Adipose tissue (tissue), 3 donors: ENCODE measurements around the gene CDC26. TPM values are rescaled to one million over a fixed set of nuclear protein-coding genes. Genes with fewer than 3 reads are reported as not detected.
"Not testable (repeated sequence)": the region's sequence is repeated elsewhere in the genome, so short reads cannot be mapped to it uniquely, and the experiment has no call there.

ENCODE experiments used
- H3K27ac ChIP-seq: one replicate; pipeline ENCODE4 v1.5.1; 2013; ENCODE audit warnings: low read depth, low read length
- WGBS, 3 donors: extraction: QIAGEN DNeasy Blood & Tissue Kit; methylation state at CpG; one replicate each; pipeline ENCODE4 v1.1.7; 2013; 5-methylcytosine and 5-hydroxymethylcytosine counted together
- polyA plus RNA-seq, 3 donors: library from polyadenylated mRNA; stranded (reverse); fragments of 200-250 nt; gene quantifications; one replicate each; pipeline ENCODE4 v1.2.3, GENCODE V29; 2013
- donor health status: healthy with polysubstance abuse.
- donor health status: Bipolar disorder and iron deficiency.
- donor health status: healthy.

The CDC26 gene
- polyA plus RNA-seq, 3 donors = 17.4 to 105 (median 31.6) TPM

DNA sequence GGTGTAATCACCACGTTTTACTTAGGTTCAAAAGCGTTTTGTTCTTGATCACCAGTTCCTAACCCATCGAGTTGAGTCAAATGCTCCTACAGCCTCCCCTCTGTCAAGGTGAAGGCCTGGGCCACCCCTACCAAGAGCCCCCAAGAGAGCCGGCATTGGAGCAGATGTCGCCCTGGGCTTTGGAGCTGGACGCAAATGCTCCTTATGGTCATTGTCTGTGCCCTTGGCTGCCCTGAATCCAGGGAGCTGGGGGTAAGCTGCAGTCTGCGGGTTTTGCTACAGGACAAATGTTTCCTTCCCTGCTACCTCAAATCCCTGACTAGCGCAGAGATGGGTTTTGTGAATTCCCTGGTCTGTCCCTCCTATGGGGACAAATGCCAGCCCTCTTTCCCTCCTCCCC lies 22.9 kb upstream of the CDC26 start:
- WGBS, 3 donors = 92 to 94% (median 93%) methylated on average over 8 of the region's 8 CpGs
- no peak overlapping the region for H3K27ac ChIP-seq

DNA sequence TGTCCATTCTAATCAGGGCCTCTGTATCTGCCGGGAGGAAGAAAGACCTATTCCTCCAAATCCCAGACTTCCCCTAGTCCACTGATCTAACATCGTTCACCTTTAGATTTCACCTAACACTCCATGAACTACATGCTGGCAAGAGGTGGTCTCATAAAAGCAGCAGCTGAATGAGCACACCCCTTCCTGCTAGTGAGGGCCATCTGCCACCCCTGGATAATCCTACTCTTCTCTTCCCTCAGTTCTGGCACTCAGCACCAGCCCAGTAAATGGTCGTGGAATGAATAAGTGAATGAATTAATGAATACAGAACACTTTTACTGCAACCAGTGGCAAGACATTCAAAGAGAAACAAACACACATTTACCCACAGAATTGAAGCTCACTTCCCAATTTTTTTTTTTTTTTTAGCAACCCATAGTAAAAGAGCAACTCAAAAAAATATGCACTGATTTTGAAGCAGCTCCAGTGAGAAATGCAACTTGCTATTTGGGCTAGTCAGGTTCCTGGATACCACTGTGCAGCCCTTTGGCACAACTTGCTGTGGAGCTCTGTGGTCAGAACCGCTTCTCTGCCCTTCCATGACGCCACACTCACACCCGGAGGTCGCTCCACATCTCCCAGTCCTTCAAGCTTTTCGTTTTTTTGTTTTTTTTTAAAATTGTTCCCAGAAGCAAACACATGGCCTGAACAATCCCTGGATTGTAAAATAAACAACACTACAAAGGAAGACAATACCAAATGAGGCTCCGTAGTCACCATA lies 21.6 kb upstream of the CDC26 start:
- no peak overlapping the region for H3K27ac ChIP-seq
- 71 to 84% (median 80%) methylated on average over 9 of the region's 9 CpGs for WGBS, 3 donors

DNA sequence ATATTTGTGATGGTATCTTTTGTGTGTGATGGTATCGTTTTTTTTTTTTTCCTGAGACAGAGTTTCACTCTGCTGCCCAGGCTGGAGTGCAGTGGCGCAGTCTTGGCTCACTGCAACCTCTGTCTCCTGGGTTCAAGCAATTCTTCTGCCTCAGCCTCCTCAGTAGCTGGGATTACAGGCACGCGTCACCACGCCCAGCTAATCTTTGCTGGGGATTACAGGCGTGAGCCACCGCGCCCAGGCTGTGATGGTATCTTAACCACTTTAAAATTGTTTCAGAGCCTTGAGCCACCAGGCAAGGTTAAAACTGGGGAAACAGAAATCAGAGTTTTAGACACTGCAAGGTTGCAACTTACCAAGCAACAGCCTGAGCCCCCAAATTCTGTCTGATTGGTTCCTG lies 20.9 kb upstream of the CDC26 start:
- 89 to 95% (median 93%) methylated on average over 8 of the region's 8 CpGs for WGBS, 3 donors
- not testable (repeated sequence) for H3K27ac ChIP-seq

DNA sequence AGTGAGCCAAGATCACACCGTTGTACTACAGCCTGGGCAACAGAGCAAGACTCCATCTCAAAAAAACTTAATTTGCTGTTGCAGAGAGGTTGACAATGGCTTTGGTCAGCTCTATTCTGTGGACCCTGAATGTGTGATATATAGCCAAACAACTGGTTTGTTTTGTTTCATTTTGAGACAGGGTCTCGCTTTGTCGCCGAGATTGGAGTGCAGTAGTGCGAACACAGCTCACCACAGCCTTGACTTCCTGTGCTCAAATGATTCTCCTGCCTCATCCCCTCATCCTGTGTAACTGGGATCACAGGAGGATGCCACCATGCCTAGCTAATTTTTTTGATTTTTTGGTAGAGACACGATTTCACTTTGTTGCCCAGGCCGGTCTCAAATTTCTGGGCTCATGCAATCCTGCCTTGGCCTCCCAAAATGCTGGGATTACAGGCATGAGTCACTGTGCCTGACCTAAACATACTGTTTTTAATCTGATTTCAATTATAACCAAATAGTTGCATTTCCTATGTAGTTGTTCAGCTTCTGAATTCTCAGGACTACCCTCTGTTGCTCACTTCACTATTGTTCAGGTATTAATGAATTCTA lies 18.0 kb upstream of the CDC26 start:
- no peak overlapping the region for H3K27ac ChIP-seq
- WGBS, 3 donors = 84 to 87% (median 85%) methylated on average over 7 of the region's 7 CpGs

DNA sequence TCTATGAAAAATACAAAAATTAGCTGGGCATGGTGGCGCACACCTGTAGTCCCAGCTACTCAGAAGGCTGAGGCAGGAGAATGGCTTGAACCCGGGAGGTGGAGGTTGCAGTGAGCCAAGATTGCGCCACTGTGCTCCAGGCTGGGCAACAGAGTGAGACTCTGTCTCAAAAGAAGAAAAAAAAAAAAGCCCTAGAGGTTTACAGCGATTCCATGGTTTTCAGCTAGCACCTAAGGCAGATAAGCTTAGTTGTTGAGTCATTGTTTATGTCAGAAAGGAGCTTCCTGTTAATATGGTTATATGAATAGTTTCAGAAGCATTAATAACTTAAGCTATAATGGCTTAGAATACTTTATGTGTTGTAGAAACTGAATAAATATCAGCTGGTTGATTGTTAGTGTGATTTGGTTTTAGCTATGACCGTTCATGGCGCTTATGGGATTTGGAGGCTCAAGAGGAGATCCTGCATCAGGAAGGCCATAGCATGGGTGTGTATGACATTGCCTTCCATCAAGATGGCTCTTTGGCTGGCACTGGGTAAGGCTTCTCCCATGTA lies 14.8 kb upstream of the CDC26 start:
- WGBS, 3 donors = 91 to 96% (median 94%) methylated on average over 6 of the region's 6 CpGs

DNA sequence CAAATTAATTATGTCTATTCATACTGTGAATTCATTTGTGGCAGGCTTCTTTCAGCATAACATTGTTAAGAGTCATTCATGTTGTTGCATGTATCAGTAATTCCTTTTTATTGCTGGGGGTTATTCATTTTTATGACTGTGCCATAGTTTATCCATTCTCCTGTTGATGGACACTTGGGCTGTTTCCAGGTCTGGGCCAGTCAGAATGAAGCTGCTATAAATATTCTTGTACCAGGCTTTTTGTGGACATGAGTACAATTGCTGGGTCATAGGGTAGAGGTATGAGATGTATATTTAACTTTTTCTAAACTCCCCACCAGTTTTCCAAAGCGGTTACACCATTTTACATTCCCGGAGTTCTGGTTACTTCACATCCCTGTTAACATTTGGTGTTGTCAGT lies 13.7 kb upstream of the CDC26 start:
- no peak overlapping the region for H3K27ac ChIP-seq
- 94 to 97% (median 95%) methylated on average over 2 of the region's 2 CpGs for WGBS, 3 donors

More for the DNA sequence above, 14.8 kb upstream of the CDC26 start:
- no peak overlapping the region for H3K27ac ChIP-seq

DNA sequence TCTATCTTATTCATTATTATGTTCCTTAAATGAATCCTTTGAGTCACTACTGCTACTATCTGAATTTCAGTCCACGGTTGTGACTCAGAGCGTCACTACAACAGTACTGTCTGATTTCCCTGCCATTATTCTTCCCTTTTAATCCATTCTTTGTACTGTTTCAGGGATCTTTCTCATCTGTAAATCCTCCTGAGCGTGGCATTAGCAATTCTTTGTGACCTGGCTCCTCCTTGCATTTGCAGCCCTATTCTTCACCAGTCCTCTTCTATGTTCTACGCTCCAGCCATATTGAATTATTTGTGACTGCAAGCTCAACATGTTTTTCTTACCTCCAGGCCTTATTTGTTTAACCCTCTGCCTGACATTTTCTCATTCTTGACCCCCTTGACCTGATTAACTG lies 6.0 kb upstream of the CDC26 start:
- WGBS, 3 donors = 97 to 99% (median 99%) methylated on average over 4 of the region's 4 CpGs
- no peak overlapping the region for H3K27ac ChIP-seq

DNA sequence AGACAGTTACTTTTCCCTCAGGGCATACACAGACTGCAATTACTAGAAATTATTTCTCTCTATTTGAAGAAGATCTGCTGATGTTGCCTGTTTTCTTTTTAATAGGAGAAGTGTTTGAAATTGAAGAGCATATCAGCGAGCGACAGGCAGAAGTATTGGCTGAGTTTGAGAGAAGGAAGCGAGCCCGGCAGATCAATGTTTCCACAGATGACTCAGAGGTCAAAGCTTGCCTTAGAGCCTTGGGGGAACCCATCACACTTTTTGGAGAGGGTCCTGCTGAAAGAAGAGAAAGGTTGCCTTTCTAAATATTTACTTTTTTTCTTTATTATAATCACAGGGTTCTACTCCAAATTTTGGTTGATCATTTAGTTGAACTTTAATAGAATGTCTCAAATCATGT lies 3.5 kb upstream of the CDC26 start:
- WGBS, 3 donors = 74 to 93% (median 82%) methylated on average over 4 of the region's 4 CpGs
- H3K27ac ChIP-seq = no peak overlapping the region

DNA sequence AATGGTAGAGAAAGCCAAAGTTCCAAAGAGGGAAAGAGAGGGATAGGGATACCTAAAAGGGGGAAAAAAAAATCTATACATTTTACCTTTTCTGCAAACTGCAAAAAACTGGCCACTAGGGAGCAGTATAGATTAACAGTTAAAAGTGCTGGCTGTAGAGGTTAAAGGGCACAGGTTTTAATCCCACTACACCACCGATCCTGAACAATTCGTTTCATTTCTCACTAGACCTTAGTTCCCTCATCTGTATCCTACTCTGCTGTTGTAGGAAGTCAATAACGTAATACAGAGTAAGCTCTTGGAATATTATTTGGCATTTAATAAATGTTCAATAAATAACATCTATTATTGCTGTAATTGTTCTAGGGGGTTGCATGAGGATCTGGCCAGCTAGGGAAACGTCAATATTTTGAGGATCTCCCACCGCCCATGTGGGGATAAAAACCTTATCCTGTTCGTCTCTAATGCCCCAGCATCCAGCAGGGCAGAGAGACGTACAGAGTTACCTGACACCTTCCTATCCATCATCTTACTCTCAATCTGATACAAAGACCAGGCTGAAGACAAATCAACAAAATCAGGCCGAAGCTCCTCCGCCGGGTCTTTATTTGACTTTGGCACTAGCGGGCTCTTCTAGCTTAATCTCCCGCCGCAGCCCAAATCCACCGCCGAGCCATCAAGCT lies 757 bp downstream of the CDC26 start:
- WGBS, 3 donors = 0 to 1% (median 1%) methylated on average over 15 of the region's 15 CpGs
- peak overlapping the region; percentile 74 for H3K27ac ChIP-seq

DNA sequence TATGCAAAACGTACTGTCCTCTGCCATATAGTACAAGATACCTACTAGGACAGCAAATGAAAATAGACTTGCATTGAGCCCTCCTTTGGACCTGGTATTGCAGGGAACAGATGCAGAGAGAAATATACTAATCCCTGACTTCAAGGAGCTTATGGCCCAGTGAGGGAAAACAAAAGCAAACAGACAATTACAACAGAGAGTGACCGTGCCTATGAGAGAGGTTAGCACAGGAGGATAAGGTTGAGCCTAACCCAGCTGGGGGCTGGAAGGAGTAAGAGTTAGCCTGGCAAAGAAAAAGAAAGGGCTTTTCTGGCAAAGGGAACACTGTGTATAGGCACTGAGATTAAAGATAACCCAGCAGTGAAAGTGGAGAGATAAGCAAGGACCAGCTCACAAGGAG lies 5.5 kb downstream of the CDC26 start:
- no peak overlapping the region for H3K27ac ChIP-seq
- WGBS, 3 donors = 87 to 93% (median 87%) methylated on average over 2 of the region's 2 CpGs

DNA sequence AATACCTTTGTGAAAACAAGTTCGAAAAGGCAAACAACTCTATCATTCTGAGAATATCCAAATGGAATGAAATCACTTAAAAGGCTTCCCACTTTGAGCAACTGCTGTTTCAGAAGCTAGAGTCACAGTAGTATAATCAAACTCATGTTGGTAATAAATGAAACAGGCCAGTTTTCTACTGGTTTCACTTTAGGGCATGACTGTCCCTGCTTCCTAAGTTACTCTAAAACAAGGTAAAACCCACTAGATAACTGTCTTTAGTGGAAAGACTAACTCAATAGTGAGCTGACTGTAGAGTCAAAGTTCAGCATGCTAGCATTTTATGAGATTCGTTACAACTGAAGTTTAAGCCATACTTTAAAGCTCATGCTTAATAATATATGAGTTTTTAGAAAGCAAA lies 6.0 kb downstream of the CDC26 start:
- WGBS, 3 donors = 89 to 93% (median 92%) methylated on average over 2 of the region's 2 CpGs
- H3K27ac ChIP-seq = no peak overlapping the region

DNA sequence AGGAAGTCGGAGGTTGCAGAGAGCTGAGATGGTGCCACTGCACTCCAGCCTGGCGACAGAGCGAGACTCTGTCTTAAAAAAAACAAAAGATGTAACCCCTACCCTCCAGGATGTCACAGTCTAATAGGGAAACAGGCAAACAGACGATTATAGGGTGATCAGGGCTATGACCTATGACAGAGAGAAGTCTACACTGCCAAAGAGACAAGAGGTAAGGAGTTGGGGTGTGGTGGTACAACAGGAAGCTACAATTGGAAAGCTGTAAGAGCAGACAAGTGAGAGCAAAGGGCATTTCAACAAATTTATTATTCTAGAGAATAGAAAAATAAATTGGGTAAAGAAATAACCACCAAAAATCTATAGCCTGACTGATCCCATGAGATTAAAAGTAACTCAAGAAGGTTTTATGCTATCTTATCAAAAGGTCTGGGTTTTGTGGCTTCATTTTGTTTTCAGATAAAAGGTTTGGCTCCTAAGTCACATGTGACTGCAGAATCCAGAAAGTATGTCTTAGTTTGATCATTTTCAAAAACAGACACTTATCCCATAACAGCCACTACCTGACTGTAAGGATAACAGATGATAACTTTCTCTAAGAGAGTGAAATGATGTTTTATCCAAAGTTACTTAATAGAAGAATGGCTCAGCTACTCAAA lies 7.3 kb downstream of the CDC26 start:
- H3K27ac ChIP-seq = no peak overlapping the region
- 86 to 91% (median 87%) methylated on average over 4 of the region's 4 CpGs for WGBS, 3 donors

DNA sequence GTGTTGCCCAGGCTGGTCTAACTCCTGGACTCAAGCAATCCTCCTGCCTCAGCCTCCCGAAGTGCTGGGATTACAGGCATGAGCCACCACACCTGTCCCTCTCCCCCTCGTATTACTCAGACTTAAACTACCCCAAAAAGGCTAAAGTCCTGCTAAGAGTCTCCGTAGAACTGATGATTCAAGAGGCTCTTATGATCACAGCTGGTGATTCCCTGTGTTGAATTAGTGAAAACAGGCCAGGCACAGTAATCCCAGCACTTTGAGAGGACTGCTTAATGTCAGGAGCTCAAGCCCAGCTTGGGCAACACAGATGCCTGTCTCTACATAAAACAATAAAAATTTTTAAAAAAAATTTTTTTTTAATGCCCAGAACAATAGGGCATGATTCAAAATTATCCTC lies 9.2 kb downstream of the CDC26 start:
- no peak overlapping the region for H3K27ac ChIP-seq
- WGBS, 3 donors = 91 to 93% (median 92%) methylated on average over 3 of the region's 3 CpGs

DNA sequence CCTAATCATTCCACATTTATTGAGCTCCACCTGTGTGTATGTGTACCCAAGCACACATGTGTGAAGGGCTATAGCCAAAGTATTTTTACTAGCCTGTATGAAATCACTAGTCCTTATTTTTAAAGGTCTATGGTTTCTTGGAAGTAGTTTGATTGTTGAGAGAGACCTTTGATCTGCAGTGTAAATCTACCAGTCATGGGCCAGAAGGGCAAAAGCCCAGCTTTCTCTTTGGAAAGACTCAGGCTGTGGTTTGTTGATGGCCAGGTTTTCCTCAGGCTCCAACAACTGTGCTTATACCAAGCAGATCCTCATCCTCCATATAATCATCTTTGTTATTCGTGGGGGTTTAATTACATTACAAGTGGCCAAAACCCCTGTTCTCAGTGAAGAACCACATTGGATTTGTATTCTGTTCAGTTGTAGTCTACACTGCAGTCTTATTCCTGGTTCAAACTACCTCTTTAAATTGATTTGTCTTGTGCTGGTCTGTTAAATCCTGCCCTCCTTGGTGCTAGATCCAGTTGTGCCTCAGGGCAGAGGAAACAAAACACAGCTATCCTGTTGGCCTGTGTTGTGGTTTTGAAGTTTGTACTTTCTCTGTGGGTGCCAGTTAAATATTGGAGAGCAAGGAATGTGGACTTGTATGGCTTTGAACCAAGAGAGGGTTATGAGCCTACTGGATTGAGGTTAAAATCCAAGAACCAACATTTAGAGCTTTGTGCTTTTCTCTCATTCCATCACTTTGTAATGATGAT lies 13.3 kb downstream of the CDC26 start:
- WGBS, 3 donors = 93 to 100% (median 94%) methylated on average over 1 of the region's 1 CpG
- no peak overlapping the region for H3K27ac ChIP-seq

DNA sequence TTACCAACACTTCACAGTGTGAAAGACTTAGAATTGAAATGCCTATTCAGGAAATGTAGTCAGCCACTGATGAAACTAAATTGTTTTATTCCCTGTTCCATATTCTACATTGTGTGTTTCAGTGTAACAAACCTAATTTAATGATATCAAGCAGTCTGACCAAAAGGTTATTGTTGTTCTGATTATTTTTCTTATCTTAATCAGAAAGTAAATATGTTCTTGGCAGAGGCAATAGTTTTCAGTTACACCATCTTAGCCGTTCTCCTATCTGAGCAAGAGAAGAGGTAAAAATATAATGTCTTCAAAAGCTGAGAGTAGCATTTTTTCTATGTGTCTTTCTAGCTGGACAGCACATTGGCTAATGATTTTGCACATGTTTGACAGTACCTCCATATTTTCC lies 17.1 kb downstream of the CDC26 start:
- H3K27ac ChIP-seq = no peak overlapping the region
- 24 to 86% (median 86%) methylated on average over 1 of the region's 1 CpG for WGBS, 3 donors

DNA sequence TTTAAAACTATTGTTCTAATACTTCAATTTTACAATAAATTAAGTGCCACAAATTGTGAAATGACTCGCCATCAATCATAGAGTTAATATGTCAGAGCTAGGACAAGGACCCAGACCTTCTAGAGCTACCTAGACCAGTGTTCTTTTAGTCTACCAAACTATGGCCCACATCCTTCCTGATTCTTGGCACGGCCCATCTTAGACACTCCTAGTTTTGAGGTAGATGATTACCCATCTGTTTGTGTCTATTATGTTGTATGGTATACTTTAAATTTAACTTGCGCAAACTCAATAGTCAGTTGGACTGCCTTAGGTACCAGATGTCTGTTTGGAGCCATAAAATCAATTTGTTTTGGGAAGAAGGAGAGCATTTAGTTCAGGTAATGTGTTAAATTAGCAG lies 17.5 kb downstream of the CDC26 start:
- 90 to 95% (median 91%) methylated on average over 3 of the region's 3 CpGs for WGBS, 3 donors
- H3K27ac ChIP-seq = no peak overlapping the region

DNA sequence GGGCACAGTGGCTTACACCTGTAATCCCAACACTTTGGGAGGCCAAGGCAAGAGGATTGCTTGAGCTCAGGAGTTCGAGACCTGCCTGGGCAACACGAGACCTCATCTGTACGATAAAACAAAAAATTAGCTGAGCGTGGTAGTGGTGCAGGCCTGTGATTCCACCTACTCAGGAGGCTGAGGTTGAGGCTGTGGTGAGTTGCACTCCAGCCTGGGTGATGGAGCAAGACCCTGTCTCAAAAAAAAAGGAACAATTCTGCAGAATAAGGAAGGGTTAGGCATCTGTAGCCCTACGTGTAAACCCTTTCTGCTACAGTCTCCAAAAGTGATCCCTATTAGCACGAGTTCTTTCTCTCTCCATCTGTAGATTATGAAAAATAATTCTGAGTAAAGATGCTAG lies 19.9 kb downstream of the CDC26 start:
- no peak overlapping the region for H3K27ac ChIP-seq
- 70 to 97% (median 76%) methylated on average over 6 of the region's 6 CpGs for WGBS, 3 donors

DNA sequence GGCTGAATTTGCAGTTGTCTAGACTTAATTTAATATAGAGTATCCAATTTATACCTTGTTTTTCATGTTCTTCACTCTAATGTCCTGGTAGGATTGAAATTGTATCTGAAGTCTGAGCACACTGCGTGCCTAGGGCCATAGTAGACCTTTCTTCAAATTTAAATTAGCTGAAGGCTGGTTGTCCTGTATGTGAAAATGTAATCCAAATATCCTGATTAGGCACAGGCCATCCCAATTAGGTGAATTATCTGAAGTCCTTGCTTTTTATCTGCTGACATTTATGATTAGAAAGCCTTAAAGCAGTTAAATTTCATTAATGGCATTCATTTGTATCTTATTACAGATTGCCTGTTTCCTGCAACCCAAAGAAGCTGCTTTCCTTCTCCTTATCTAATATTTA lies 20.4 kb downstream of the CDC26 start:
- H3K27ac ChIP-seq = no peak overlapping the region
- WGBS, 3 donors = 97 to 100% (median 98%) methylated on average over 1 of the region's 1 CpG
